Stimulated activated CD4-positive, alpha-beta T cell treated with anti-CD3 and anti-CD28 coated beads, Interleukin-15, amount 100 ng/mL, for 48 hours (primary cell): ENCODE data around the gene RPL23.
A peak's percentile ranks its signal among the peaks of the same experiment; 100 is the strongest.

ENCODE experiments used
- DNase-seq, 2 donors: peaks; one replicate each; pipeline ENCODE4 v3.0.0-alpha.2; 2020; ENCODE audit warnings: low read depth in 2 of 2

RPL23 gene

GRCh38 chr17:38883592-38884526 lies 30.3 kb upstream of the RPL23 start:
- no peak for DNase-seq

DNA sequence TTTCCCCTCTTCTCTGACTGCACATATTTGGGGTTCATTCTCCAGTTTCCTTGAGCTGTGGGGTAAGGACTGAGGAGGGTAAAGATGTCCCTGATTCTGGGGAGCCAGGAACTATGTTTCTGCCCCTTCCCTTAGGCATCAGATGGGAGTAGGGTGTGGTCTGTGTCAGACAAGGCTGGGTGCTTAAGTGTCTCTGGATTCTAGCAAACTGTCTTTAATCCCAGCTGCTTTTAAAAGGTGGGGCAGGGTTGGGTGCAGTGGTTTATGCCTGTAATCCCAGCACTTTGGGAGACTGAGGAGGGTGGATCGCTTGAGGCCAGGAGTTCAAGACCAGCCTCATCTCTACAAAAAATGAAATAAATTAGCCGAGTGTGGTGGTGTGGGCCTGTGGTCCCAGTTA lies 29.3 kb upstream of the RPL23 start:
- DNase-seq = no peak

DNA sequence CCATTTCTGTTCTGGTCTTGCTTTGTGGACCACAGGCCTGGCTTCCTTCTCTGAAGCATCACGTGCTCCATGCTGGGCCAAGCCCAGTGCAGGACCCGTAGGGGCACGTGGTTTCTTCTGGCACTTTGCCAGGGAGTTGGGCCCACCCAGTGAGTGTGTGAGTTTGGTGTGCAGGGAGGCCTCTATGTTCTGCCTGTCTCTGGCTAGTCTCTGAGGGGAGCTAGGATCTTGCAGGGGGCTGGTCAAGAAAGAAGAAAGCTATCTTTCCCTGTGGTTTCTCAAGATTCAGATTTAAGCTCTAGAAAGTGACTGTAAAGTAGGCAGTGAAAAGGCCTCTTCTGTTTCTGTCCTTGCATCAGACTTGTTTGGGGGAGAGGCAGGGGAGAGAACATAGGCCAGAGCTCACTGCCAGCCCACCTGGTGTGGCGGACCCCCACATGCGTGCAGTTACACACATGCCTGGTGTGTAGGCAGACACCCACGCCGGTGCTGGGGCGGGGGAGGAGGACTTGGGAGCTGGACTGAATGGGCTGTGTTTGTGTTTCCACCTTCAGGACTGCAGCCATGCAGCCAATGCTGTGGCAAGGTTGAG lies 28.2 kb upstream of the RPL23 start:
- DNase-seq = no peak

- DNase-seq = no peak
Observed at GRCh38 chr17:38879878-38880665, 26.6 kb upstream of the RPL23 start.

DNA sequence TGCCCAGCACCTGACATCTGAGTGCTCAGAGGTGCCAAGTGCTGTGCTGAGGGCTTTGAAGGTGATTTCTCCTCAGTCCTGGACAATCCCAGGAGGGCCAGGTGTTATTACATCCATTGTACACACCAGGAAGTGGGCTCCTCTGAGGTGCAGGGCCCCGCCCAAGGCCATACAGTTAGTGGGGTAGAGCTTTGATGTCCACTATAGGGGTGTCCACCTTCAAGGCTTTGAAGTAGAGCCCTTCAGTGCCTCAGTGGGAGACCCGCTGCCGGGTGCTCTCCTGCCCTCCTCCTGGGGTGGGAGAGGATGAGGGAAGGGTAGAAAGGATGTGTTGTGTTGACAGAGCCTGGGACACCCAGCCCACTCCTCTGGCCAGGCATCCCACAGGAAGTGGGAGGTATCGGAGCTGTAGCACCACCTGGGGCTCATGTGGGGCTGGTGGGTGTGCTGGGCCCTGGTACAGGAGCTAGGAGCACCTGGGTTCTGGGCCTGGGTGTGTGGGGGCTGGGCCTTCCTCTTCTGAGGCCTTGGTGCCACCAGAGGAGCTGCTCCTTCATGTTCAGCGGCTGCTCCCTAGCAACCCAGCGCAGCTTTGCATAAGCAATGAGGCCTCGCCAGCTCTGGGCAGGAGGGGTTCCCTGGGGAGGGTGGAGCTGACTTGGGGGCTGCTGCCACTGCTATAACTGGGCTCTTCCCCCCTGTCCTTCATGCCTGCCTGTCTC lies 23.8 kb upstream of the RPL23 start:
- DNase-seq = no peak

DNA sequence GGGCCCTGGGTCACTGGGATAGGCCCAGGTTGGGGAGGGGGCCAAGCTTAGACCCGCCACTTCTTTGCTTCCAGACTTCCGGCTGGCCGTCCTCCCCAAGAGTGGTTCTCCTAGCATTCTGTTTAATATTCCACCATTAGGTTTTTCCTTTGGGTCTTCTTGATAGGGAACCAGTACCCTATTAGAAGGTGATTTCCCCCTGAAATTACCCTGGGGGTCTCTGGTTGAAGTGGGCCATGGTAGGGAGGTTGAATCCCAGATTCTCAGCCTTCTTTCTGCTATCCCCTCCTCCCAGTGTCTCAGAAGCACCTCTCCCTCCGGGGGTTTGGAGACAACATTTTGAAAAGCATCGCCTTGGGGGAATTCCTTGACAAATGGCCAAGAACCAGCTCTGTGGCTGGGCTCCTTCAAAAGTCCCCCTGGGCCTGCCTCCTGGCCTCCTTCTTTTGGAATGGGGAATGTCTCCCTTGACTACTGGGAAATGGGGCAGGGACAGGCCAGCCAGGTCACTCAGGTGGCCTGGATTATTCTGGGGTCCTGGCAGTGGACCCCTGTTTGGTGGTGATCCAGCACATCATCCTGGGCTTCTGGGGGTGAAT lies 22.1 kb upstream of the RPL23 start:
- no peak for DNase-seq

- DNase-seq = no peak
Observed at GRCh38 chr17:38874505-38875400, 21.2 kb upstream of the RPL23 start.

- no peak for DNase-seq
Observed at GRCh38 chr17:38873640-38874380, 20.3 kb upstream of the RPL23 start.

DNA sequence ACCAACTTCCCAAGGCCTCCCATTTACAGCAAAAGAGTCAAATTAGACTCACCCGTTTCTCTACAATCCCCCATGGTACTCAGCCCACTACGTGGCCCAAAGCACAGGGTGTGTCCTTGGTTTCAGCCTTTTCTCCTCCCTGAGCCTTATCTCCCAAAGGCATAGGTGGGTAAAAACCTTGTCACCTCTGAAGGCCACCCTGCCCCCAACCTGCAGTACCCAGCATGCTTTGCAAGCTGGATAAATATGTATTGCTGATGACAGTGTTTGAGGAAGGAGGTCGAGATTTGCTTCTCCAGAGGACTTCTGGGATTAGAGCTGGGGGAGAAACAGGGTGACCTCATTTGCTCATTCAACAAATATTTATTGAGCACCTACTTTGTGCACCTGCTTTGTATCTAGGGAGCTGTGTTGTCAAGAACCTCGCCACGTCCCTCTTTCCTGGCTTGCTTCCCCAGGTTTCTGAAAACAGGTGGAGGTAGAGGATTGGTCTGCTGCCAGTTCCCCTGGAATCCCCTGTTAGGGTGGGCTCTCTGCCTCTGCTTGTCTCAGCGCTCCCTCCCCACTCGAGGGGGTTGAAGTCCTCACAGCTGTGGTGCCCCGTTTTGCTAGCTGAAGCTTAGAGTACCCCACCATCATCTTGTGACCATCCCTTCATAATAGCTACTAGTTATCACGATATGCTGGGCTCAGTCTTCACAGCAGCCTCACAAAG lies 19.3 kb upstream of the RPL23 start:
- no peak for DNase-seq

DNA sequence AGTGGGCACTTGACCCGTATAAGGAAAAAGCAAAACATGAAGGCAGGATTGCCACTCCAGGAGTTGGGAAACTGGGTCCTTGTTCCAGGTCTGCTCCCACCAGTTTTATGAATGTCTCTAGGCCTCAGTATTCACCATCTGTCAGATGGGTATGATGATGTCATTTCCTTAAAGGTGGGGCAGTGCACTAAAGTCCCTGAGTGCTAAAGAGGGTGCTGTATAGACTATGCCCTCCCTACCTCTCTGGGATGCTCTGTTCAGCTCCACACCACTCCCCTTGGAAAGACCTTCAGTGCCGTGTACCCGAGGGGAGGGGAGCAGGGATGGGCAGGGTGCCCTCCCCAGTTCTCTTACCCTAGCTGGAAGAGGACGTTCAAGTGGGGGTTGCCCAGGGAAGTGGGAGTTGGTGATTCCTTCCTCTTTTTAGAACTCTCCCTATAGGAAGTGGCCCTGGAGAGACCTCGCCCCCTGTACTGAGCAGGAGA lies 18.5 kb upstream of the RPL23 start:
- no peak for DNase-seq

- peak; percentile 60 to 77 for DNase-seq
Observed at GRCh38 chr17:38871247-38872015, 17.9 kb upstream of the RPL23 start.

GRCh38 chr17:38870259-38871165 lies 17.0 kb upstream of the RPL23 start:
- peak; percentile 57 to 64 for DNase-seq

- peak; percentile 76 to 81 for DNase-seq
Observed at GRCh38 chr17:38869526-38870258, 16.2 kb upstream of the RPL23 start, which contains the start of gene LASP1. Gene LASP1 (plus strand): TSS chr17:38870058. CDS start chr17:38870190, 132 bp downstream.

GRCh38 chr17:38868817-38869525 lies 15.4 kb upstream of the RPL23 start:
- DNase-seq = peak; percentile 88 to 89
